GM23248 (cell line): Measurements from ENCODE around the gene CDH13.

Source experiments
- EZH2 ChIP-seq: fragments of 200-600 bp; sonication (generic); IDR thresholded peaks from 2 replicates; pipeline ENCODE4 v1.6.1; 2018; ENCODE audit warnings: antibody characterized with exemption, mild to moderate bottlenecking; ENCODE audit not compliant: insufficient read depth, poor library complexity, severe bottlenecking
- EZH2phosphoT487 ChIP-seq: fragments of 200-600 bp; sonication (generic); IDR thresholded peaks from 2 replicates; pipeline ENCODE4 v1.6.1; 2018; ENCODE audit warnings: antibody characterized with exemption, moderate library complexity, mild to moderate bottlenecking, low read depth; ENCODE audit not compliant: insufficient read depth

- TF ChIP-seq EZH2 (no peak), EZH2phosphoT487 (no peak)
These were observed 33.4 kb downstream of the CDH13 start for GRCh38 chr16:82660075-82660645.
